ENCODE results near the gene ERG28.

DNA sequence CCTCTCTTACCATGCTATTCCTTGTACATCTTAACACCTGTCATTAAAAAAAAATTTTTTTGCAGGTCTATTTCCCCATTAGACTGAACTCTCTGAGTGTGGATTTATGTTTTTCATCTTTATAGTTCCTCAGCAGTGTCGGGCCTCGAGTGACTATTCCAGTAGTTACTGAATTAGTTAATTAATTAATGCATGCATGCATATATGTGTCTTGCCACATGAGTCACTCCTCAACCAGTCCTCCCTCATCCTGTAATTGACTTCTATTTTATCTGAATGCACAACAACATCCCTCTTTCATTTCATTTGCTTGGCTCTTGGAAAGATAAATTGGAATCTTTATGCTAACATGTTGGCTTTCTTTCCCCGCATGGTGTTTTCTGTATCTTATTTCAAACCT is 35.6 kb downstream of the ERG28 start:
- TF ChIP-seq, protein P1, sequence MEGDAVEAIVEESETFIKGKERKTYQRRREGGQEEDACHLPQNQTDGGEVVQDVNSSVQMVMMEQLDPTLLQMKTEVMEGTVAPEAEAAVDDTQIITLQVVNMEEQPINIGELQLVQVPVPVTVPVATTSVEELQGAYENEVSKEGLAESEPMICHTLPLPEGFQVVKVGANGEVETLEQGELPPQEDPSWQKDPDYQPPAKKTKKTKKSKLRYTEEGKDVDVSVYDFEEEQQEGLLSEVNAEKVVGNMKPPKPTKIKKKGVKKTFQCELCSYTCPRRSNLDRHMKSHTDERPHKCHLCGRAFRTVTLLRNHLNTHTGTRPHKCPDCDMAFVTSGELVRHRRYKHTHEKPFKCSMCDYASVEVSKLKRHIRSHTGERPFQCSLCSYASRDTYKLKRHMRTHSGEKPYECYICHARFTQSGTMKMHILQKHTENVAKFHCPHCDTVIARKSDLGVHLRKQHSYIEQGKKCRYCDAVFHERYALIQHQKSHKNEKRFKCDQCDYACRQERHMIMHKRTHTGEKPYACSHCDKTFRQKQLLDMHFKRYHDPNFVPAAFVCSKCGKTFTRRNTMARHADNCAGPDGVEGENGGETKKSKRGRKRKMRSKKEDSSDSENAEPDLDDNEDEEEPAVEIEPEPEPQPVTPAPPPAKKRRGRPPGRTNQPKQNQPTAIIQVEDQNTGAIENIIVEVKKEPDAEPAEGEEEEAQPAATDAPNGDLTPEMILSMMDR (IDR thresholded peaks at IDR 0.05) = no peak
- no peak for TF ChIP-seq POLR2A (IDR thresholded peaks at IDR 0.05)

Data from body of pancreas (tissue), 4 donors.